Chondrocyte (in vitro differentiated cells): ENCODE data around the gene TP53I11. TPM values are rescaled to one million over a fixed set of nuclear protein-coding genes. Genes with fewer than 3 reads are reported as not detected.

Experiments
- DNase-seq: peaks from one replicate; pipeline ENCODE4 v3.0.0; 2021; ENCODE audit warnings: mixed read lengths, low spot score
- H3K27ac Mint-ChIP-seq: one replicate; pipeline ENCODE4 v1.8.0; 2021; ENCODE audit warnings: mild to moderate bottlenecking, moderate library complexity, mixed read lengths; ENCODE audit not compliant: unreplicated experiment
- H3K27me3 Mint-ChIP-seq: 2 replicates; pipeline ENCODE4 v1.8.0; 2021; ENCODE audit warnings: low read depth, mixed read lengths
- H3K36me3 Mint-ChIP-seq: 2 replicates; pipeline ENCODE4 v1.8.0; 2021; ENCODE audit warnings: low read depth, mixed read lengths
- H3K4me1 Mint-ChIP-seq: 2 replicates; pipeline ENCODE4 v1.8.0; 2021; ENCODE audit warnings: low read depth, mild to moderate bottlenecking, mixed read lengths
- H3K4me3 Mint-ChIP-seq: one replicate; pipeline ENCODE4 v1.8.0; 2021; ENCODE audit warnings: mild to moderate bottlenecking, moderate library complexity, mixed read lengths; ENCODE audit not compliant: unreplicated experiment
- H3K9me3 Mint-ChIP-seq: 2 replicates; pipeline ENCODE4 v1.8.0; 2021; ENCODE audit warnings: low read depth, mixed read lengths
- total RNA-seq: library from RNA; stranded (reverse); gene quantifications from 3 replicates; pipeline ENCODE4 v1.2.1, GENCODE V29; 2021
- TF ChIP-seq, protein P1 (sequence below): fragments of 200-600 bp; sonication (generic); IDR thresholded peaks from 2 replicates; pipeline ENCODE4 v1.5.0; 2021; ENCODE audit warnings: antibody characterized with exemption, mild to moderate bottlenecking, moderate library complexity

Gene TP53I11
- total RNA-seq, 1 donor from 2014 or later: 97.5 TPM

DNA sequence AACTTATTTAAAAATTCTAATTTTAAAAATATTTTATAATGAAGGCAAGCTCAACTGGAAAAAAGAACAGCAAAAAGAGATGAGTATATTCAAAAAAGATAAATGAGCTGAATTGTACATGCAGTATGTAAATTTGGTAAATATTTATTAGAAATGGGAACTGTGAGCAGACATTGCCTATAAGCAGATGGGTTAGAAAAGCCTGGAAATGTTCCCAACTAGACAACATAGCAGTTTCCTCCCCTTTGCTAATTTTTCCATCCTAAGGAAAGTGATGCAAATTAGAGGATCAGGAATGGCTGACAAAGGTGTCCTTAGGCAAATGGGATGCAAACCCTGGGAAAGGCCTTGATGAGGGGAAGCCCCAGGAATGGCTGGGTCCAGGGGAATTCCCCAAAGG, 37.2 kb downstream of the TP53I11 start:
- no peak overlapping the region for H3K4me3 Mint-ChIP-seq
- peaks cover 4% of the 10 kb centered on the region for H3K4me1 Mint-ChIP-seq

DNA sequence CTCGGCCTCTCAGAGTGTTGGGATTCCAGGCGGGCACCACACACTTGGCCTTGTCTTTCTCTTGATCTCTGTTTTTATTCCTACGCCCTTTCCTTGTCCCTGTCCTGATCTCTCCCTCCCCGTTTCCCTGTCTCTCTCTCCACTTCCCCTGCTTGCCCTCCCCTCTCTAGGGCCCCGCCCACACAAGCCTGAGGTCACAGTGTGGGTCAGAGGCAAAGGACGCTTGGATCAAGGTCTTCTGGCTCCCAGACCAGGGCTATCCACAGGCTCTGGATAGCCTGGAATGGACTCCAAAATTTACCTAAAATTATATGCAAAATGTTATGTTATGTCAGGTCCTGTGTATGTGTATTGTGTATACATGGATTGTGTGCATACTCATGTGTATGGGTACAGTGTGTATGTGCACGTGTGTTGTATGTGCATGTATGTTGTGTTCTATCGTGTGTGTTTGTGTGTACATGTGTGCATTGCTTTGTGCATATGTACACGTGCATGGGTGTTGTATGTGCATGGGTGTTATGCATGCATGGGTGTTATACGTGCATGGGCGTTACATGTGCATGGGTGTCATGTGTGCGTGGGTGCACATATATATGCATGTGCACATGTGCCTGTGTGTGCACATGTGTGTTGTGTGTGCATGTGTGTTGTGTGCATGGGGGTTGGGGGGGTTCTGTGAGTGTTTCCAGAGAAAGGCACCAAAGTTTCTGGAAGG, 38.3 kb downstream of the TP53I11 start:
- Mint-ChIP-seq H3K36me3 (no peaks in the 10 kb centered on the region), H3K9me3 (no peaks in the 10 kb centered on the region), H3K27ac (no peak overlapping the region), H3K4me1 (peaks cover 4% of the 10 kb centered on the region), H3K27me3 (peaks cover 5% of the 10 kb centered on the region), H3K4me3 (no peak overlapping the region)
- TF ChIP-seq, protein P1, sequence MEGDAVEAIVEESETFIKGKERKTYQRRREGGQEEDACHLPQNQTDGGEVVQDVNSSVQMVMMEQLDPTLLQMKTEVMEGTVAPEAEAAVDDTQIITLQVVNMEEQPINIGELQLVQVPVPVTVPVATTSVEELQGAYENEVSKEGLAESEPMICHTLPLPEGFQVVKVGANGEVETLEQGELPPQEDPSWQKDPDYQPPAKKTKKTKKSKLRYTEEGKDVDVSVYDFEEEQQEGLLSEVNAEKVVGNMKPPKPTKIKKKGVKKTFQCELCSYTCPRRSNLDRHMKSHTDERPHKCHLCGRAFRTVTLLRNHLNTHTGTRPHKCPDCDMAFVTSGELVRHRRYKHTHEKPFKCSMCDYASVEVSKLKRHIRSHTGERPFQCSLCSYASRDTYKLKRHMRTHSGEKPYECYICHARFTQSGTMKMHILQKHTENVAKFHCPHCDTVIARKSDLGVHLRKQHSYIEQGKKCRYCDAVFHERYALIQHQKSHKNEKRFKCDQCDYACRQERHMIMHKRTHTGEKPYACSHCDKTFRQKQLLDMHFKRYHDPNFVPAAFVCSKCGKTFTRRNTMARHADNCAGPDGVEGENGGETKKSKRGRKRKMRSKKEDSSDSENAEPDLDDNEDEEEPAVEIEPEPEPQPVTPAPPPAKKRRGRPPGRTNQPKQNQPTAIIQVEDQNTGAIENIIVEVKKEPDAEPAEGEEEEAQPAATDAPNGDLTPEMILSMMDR: no peak
- no peak for DNase-seq

More for the DNA sequence above, 37.2 kb downstream of the TP53I11 start:
- DNase-seq: no peak
- TF ChIP-seq, protein P1: no peak
- no peaks in the 10 kb centered on the region for H3K27me3 Mint-ChIP-seq
- H3K27ac Mint-ChIP-seq: no peak overlapping the region
- H3K36me3 Mint-ChIP-seq: no peaks in the 10 kb centered on the region
- H3K9me3 Mint-ChIP-seq: no peaks in the 10 kb centered on the region

DNA sequence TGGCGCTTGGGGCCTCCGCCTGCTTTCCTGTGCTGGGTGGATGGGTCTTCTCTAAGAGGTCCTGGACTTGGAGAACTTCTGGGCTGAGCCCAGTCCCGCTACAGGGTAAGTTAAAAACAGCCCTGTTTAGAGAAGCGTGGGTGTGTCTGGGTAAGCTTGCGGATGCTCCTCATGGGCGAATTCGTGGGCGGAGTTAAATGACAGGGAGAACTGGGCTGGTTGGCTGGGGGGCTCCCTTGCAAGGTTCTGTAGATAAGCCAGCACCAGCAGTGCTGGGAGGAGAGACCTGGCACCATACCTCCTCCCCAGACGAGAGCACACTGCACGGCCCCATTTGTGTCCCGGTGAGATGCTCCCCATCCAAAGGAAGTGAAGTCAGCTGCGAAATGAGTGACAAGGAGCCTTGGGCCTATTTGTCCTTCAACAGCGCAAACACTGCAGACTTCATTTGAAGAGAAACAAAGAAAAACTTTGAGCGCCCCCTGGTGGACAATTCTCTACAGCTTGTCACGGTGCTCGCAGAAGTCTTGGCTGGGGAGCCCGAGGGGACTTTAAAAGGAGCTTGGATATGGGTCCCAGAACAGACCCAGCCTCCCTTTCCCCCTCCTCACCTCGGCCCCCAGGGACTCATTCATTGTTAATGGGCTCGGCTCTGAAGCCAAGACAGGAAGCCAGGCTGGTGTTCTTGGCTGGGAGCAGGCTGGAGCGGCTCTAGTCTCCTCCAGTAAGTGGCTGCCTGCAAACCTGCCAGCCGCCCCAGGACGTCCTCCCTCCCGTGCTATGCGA, 39.5 kb downstream of the TP53I11 start:
- Mint-ChIP-seq H3K4me3 (no peak overlapping the region), H3K27ac (no peak overlapping the region), H3K36me3 (no peaks in the 10 kb centered on the region)

DNA sequence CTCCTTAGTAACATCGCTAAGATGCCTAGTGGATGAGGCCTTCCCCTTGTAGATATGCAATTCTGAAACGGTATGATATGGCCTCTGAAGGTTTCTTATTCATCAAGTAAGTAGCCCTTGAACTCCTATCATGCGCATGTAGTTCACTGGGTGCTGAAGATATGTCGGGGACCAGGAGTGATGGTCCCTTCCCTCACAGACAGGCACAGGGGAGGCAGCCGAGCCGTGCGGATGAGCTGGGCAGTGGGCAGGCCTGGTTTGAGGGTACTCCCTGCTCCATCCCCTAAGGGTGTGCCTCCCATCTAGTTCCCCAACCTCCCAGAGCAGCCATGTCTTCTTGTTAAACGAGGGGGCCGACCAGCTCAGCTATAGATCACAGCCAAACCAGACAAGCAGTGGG, 40.1 kb downstream of the TP53I11 start:
- no peak for DNase-seq
- H3K36me3 Mint-ChIP-seq: no peaks in the 10 kb centered on the region
- H3K4me1 Mint-ChIP-seq: peaks cover 4% of the 10 kb centered on the region
- TF ChIP-seq, protein P1: no peak
- no peak overlapping the region for H3K4me3 Mint-ChIP-seq
- no peak overlapping the region for H3K27ac Mint-ChIP-seq
- no peaks in the 10 kb centered on the region for H3K9me3 Mint-ChIP-seq
- peaks cover 8% of the 10 kb centered on the region for H3K27me3 Mint-ChIP-seq

More for the DNA sequence above, 39.5 kb downstream of the TP53I11 start:
- no peaks in the 10 kb centered on the region for H3K9me3 Mint-ChIP-seq
- H3K4me1 Mint-ChIP-seq: peaks cover 4% of the 10 kb centered on the region
- peaks cover 8% of the 10 kb centered on the region for H3K27me3 Mint-ChIP-seq
- DNase-seq: no peak
- TF ChIP-seq, protein P1: peak; percentile 95

DNA sequence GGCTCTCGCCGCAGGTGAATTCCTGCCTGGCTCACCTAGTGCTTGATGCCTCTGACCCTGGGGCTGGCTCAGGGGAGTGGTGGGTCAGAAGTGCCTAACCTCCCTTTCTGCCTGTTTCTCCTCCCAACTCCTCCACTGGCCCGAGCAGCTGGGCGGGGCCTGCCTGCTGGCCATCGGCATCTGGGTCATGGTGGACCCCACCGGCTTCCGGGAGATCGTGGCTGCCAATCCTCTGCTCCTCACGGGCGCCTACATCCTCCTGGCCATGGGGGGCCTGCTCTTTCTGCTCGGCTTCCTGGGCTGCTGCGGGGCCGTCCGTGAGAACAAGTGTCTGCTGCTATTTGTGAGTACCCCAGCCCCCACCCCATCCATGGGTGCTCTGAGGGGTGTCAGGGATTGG, 41.1 kb downstream of the TP53I11 start:
- peaks cover 4% of the 10 kb centered on the region for H3K4me1 Mint-ChIP-seq
- no peak overlapping the region for H3K27ac Mint-ChIP-seq
- TF ChIP-seq, protein P1: no peak

More for the DNA sequence above, 41.1 kb downstream of the TP53I11 start:
- no peak for DNase-seq
- no peaks in the 10 kb centered on the region for H3K9me3 Mint-ChIP-seq
- H3K4me3 Mint-ChIP-seq: no peak overlapping the region
- H3K27me3 Mint-ChIP-seq: peaks cover 13% of the 10 kb centered on the region
- H3K36me3 Mint-ChIP-seq: no peaks in the 10 kb centered on the region
